ENCODE data around the gene RAB11FIP4. TPM values are rescaled to one million over a fixed set of nuclear protein-coding genes. Genes with fewer than 3 reads are reported as not detected.

RAB11FIP4 gene
- total RNA-seq, 4 donors from 2014 or later, result 28.9 to 46.8 (median 35.7) TPM

- Histone ChIP-seq H3K9me3 (no peaks in the 10 kb centered on the region), H3K4me3 (no peak overlapping the region), H3K27me3 (no peaks in the 10 kb centered on the region), H3K36me3 (no peaks in the 10 kb centered on the region), H3K27ac (no peak overlapping the region), H3K4me1 (peaks cover 8% of the 10 kb centered on the region)
- no peak for DNase-seq (ENCODE audit: low spot score in 2 of 2)
- WGBS, result 92% methylated on average over 4 of the region's 4 CpGs
- TF ChIP-seq CTCF (IDR thresholded peaks at IDR 0.05), result no peak
- no peak for TF ChIP-seq POLR2AphosphoS5 (IDR thresholded peaks at IDR 0.05)
- TF ChIP-seq EP300 (IDR thresholded peaks at IDR 0.05), result no peak
- TF ChIP-seq POLR2A (IDR thresholded peaks at IDR 0.05), result no peak
Measured at GRCh38 chr17:31587462-31587861, 196.0 kb downstream of the RAB11FIP4 start.

Other genes starting within 250 kb of the RAB11FIP4 start
- gene OMG, start 94.4 kb upstream of the RAB11FIP4 start, total RNA-seq, result not detected
- gene EVI2B, start 77.6 kb upstream of the RAB11FIP4 start, total RNA-seq, result 1 to 10 TPM; 2.2 to 5.6 (median 3.7) TPM
- 1 to 10 TPM; 1.2 to 3.3 (median 1.9) TPM for gene EVI2A, start 70.1 kb upstream of the RAB11FIP4 start, total RNA-seq

Data from suprapubic skin (tissue), 4 donors.